Measurements from ENCODE around the gene FADS2.

GRCh38 chr11:61781585-61781984, 46.5 kb upstream of the FADS2 start:
- no peak for TF ChIP-seq POLR2A (IDR thresholded peaks at IDR 0.05; ENCODE audit: low read depth, low read length)
- no peak for TF ChIP-seq POLR2AphosphoS5 (IDR thresholded peaks at IDR 0.05; ENCODE audit: low read depth, low read length)

Measured in GM12892 (cell line).